SK-N-MC (cell line): ENCODE results near the gene SELENOW.

Experiments
- EZH2 ChIP-seq: fragments of 200-600 bp; sonication (generic); IDR thresholded peaks from one replicate; pipeline ENCODE4 v1.6.1; 2017; ENCODE audit warnings: antibody characterized with exemption
- POLR2AphosphoS5 ChIP-seq: IDR thresholded peaks from 2 replicates; pipeline ENCODE4 v1.6.1; 2012; ENCODE audit warnings: mild to moderate bottlenecking, low read depth, low read length, borderline replicate concordance

DNA sequence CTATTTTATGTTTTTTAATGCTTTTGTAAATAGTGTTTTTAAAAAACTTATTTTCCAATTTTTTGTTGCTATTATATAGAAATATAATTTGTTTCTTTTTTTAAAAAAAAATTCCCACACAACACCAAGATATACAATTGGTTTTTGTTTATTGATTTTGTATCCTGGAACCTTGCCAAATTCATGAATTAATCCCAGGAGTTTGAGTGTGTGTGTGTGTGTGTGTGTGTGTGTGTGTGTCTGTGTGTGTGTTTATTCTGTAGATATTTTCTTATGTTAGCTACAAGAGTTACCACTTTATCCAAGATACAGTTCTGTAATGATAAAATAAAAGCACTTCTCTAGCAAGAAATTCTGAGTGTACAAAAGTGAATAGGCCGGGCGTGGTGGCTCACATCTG, 18.3 kb downstream of the SELENOW start:
- no peak for TF ChIP-seq EZH2
- no peak for TF ChIP-seq POLR2AphosphoS5
